K562 (cell line): Measurements from ENCODE around the gene BICC1. TPM values are rescaled to one million over a fixed set of nuclear protein-coding genes. Genes with fewer than 3 reads are reported as not detected.

Experiments
- ATAC-seq: fragments of 200-7000 bp; cut with Tn5 transposase; 3 replicates; pipeline ENCODE4 v1.9.1; 2020; ENCODE audit warnings: moderate library complexity
- BruUV-seq: library from RNA; stranded (reverse); fragments of 400-500 nt; replicated peaks from 2 replicates; lab custom pipeline; 2021; lab: Mats Ljungman, UMichigan
- CTCF ChIA-PET: fragments of 300-600 bp; formaldehyde crosslinking; extraction: SDS; loops from one replicate; lab custom pipeline; 2021; ENCODE audit warnings: low intra/inter-chr PET ratio; lab: Yijun Ruan, JAX
- POLR2A ChIA-PET: fragments of 300-600, 350-650 bp; sonication (Branson Sonifier 250); formaldehyde crosslinking; extraction: SDS; loops from one replicate; lab custom pipeline; 2021; ENCODE audit warnings: antibody characterized with exemption, inconsistent platforms; lab: Yijun Ruan, JAX
- DNase-seq, 4 experiments: peaks; one replicate each; pipeline versions ENCODE4 v3.0.0 to v3.0.0-alpha.2; 2011 to 2018; ENCODE audit warnings: low spot score in 3 of 4, mixed read lengths in 3 of 4; ENCODE audit errors: extremely low read depth in 1 of 4
- FAIRE-seq: peaks from 2 replicates; lab custom pipeline; 2011; peaks lifted over from hg19 to GRCh38; lab: Jason Lieb, UNC
- H2AFZ ChIP-seq: 2 replicates; pipeline ENCODE4 v1.6.0; 2011; ENCODE audit warnings: low read depth, low read length, control low read depth, inconsistent platforms
- H3K27ac ChIP-seq: fragments of 200-600 bp; 3 replicates; pipeline ENCODE4 v1.8.0; 2011; ENCODE audit warnings: low read depth, mild to moderate bottlenecking, control low read depth, inconsistent platforms, low read length, moderate library complexity, mixed read lengths; ENCODE audit errors: extremely low read depth
- H3K27me3 ChIP-seq, 2 experiments: fragments of 300-600 bp in 1 of 2; 2 replicates in 1 of 2; 3 replicates in 1 of 2; pipeline versions ENCODE4 v1.6.0 to v1.8.0; 2011; ENCODE audit warnings: inconsistent platforms in 2 of 2, low read length in 2 of 2, mild to moderate bottlenecking in 1 of 2, mixed read lengths in 1 of 2, moderate library complexity in 1 of 2; ENCODE audit not compliant: control insufficient read depth in 2 of 2, insufficient read depth in 2 of 2
- H3K36me3 ChIP-seq: fragments of 300-600 bp; 3 replicates; pipeline ENCODE4 v1.8.0; 2011; ENCODE audit warnings: mild to moderate bottlenecking, low read length, inconsistent platforms; ENCODE audit not compliant: control insufficient read depth, insufficient read depth
- H3K4me1 ChIP-seq, 2 experiments: fragments of 200-600 bp in 1 of 2; replicated peaks in 1 of 2; 2 replicates in 1 of 2; 3 replicates in 1 of 2; pipeline versions ENCODE4 v1.5.1 to v1.8.0; 2011; ENCODE audit warnings: inconsistent platforms in 2 of 2, low read length in 2 of 2, mild to moderate bottlenecking in 1 of 2, mixed read lengths in 1 of 2, moderate library complexity in 1 of 2; ENCODE audit not compliant: control insufficient read depth in 2 of 2, insufficient read depth in 2 of 2
- H3K4me2 ChIP-seq: 2 replicates; pipeline ENCODE4 v1.6.1; 2011; ENCODE audit warnings: low read length, control low read depth, inconsistent platforms, mixed read lengths; ENCODE audit not compliant: insufficient read depth
- H3K4me3 ChIP-seq: fragments of 200-600 bp; sonication (generic), shearing (Covaris generic); 2 replicates; pipeline ENCODE4 v1.5.1; 2016; ENCODE audit warnings: control low read depth, inconsistent platforms
- H3K79me2 ChIP-seq: fragments of 200-600 bp; 3 replicates; pipeline ENCODE4 v1.8.0; 2011; ENCODE audit warnings: low read length, inconsistent platforms; ENCODE audit not compliant: control insufficient read depth, insufficient read depth
- H3K9ac ChIP-seq, 2 experiments: 2 replicates each; pipeline versions ENCODE4 v1.6.0 to v1.6.1; 2011; ENCODE audit warnings: low read depth in 2 of 2, low read length in 2 of 2, control low read depth in 1 of 2, inconsistent platforms in 1 of 2, mild to moderate bottlenecking in 1 of 2, mixed read lengths in 1 of 2; ENCODE audit not compliant: insufficient read depth in 1 of 2
- H3K9me1 ChIP-seq: one replicate; pipeline ENCODE4 v1.6.0; 2011; ENCODE audit warnings: inconsistent platforms, mild to moderate bottlenecking, low read length, moderate library complexity; ENCODE audit not compliant: control insufficient read depth, insufficient read depth
- H3K9me3 ChIP-seq: replicated peaks from 2 replicates; pipeline ENCODE4 v1.5.1; 2011; ENCODE audit warnings: low read depth, low read length, inconsistent platforms; ENCODE audit not compliant: control insufficient read depth, insufficient read depth
- H4K20me1 ChIP-seq: replicated peaks from 2 replicates; pipeline ENCODE4 v1.6.1; 2011; ENCODE audit warnings: low read length, inconsistent platforms, mixed read lengths; ENCODE audit not compliant: control insufficient read depth, insufficient read depth
- BHLHE40 ChIP-seq: IDR thresholded peaks from 2 replicates; pipeline ENCODE4 v1.6.1; 2011; ENCODE audit warnings: low read length, improper control_type of control experiment
- CAMTA2 ChIP-seq: fragments of 250-450 bp; sonication (Bioruptor Pico); conservative IDR thresholded peaks from 2 replicates; pipeline ENCODE4 v1.5.1; 2022
- HDAC2 ChIP-seq: fragments of 450-650 bp; IDR thresholded peaks from 2 replicates; pipeline ENCODE4 v1.6.1; 2016; ENCODE audit warnings: mild to moderate bottlenecking
- HDAC6 ChIP-seq: IDR thresholded peaks from 2 replicates; pipeline ENCODE4 v1.6.1; 2012; ENCODE audit warnings: low read depth, mild to moderate bottlenecking, control low read depth, inconsistent platforms, low read length, moderate library complexity
- KDM2B ChIP-seq: fragments of 250-450 bp; sonication (Bioruptor Pico); IDR thresholded peaks from 2 replicates; pipeline ENCODE4 v1.8.0; 2021; ENCODE audit warnings: mild to moderate bottlenecking, moderate library complexity
- NFXL1 ChIP-seq: fragments of 450-650 bp; formaldehyde crosslinking; IDR thresholded peaks from 2 replicates; pipeline ENCODE4 v1.4.0; 2021; ENCODE audit warnings: mild to moderate bottlenecking
- TSC22D4 ChIP-seq: fragments of 450-650 bp; IDR thresholded peaks from 2 replicates; pipeline ENCODE4 v1.6.1; 2016; ENCODE audit warnings: missing genetic modification characterization, missing biosample characterization, control low read depth
- U2AF2 ChIP-seq: fragments of 200-400 bp; formaldehyde crosslinking; optimal IDR thresholded peaks from 2 replicates; pipeline ENCODE3; 2017; ENCODE audit warnings: low read depth, mild to moderate bottlenecking, low read length
- WGBS: fragments of 100-300 bp; shearing (Covaris generic); methylation state at CpG from one replicate; pipeline ENCODE4 v1.1.6; 2016; ENCODE audit warnings: low coverage, mixed read lengths; ENCODE audit not compliant: insufficient coverage; ENCODE audit errors: missing lambda C conversion rate; 5-methylcytosine and 5-hydroxymethylcytosine counted together
- in situ Hi-C: fragments of 300-500 bp; cut with MboI; formaldehyde crosslinking; loops from 4 replicates; pipeline ENCODE4 v1.15.0; 2018; ENCODE audit warnings: inconsistent platforms, mixed read lengths
- intact Hi-C: fragments of 100-400 bp; cut with micrococcal nuclease; formaldehyde crosslinking; loops from 2 replicates; pipeline ENCODE4 v1.14.2; 2022
- polyA plus RNA-seq, 8 experiments: library from polyadenylated mRNA; depleted of rRNA in 4 of 8; stranded (reverse) in 5 of 8; unstranded in 3 of 8; fragments of >200 nt; fragmentation: Nextera tagmentation in 2 of 8; fragmentation: Illumina TruSeq in 1 of 8; extraction: Ambion mirVana in 2 of 8; extraction: Trizol in 1 of 8; gene quantifications; 2 replicates each; pipeline versions ENCODE4 v1.2.1 to v1.2.3, GENCODE V29; 2011 to 2014; ENCODE audit warnings: inconsistent platforms in 1 of 8, missing spikeins in 1 of 8
- total RNA-seq, 7 experiments: library from RNA; depleted of rRNA in 6 of 7; stranded (reverse); fragments of >200 nt in 6 of 7; fragmentation: Illumina TruSeq in 2 of 7; extraction: Trizol in 2 of 7; gene quantifications; 2 replicates each; pipeline versions ENCODE4 v1.2.1 to v1.2.3, GENCODE V29; 2011 to 2021; ENCODE audit warnings: low replicate concordance in 1 of 7
- TF ChIP-seq, protein P1 (sequence below): sonication (generic); formaldehyde crosslinking; IDR thresholded peaks from 2 replicates; pipeline ENCODE4 v1.8.1; 2023; ENCODE audit warnings: mild to moderate bottlenecking, missing genetic modification reagents
- TF ChIP-seq, protein P2 (sequence below): fragments of 250-450 bp; sonication (Bioruptor Pico); IDR thresholded peaks from 2 replicates; pipeline ENCODE4 v1.9.0; 2021; ENCODE audit warnings: mild to moderate bottlenecking
- TF ChIP-seq, protein P3 (sequence below): sonication (generic); formaldehyde crosslinking; IDR thresholded peaks from 2 replicates; pipeline ENCODE4 v1.8.0; 2022; ENCODE audit warnings: missing genetic modification reagents, mild to moderate bottlenecking, borderline replicate concordance
- TF ChIP-seq, protein P4 (sequence below), 2 experiments: IDR thresholded peaks in 1 of 2; conservative IDR thresholded peaks in 1 of 2; 2 replicates each; pipeline ENCODE4 v1.6.1; 2016; ENCODE audit warnings: low read depth in 2 of 2, mild to moderate bottlenecking in 1 of 2, missing compliant biosample characterization in 1 of 2, missing genetic modification characterization in 1 of 2, moderate library complexity in 1 of 2

BICC1 gene
- total and polyA plus RNA-seq, 9 of the 15 experiments (the other 6 are each of a cell fraction or from before 2014, with no cell fraction given): not detected

DNA sequence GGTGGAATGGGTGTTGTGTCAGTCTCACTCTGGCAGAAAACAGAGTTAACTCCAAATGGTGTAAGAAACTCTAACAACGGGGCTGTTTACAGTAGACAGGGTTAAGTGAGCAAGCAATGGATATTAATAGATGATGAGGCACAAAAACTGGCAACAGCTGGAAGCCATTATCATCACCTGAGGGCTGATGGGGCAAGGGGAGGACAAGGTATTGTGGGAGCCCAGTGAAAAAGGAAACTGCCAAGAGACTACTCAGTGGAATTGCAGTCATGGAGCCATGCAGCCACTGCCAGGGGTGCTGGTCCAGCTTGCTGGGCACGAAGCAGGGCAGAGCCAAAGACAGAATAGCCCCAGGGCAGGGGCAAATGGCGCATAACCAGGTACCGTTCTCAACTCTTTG lies 260.7 kb downstream of the BICC1 start:
- H3K9me3 ChIP-seq: no peaks in the 10 kb centered on the region
- no peak overlapping the region for H3K4me3 ChIP-seq
- no peak overlapping the region for H2AFZ ChIP-seq
- BruUV-seq: no TSS peak
- FAIRE-seq (no peak), DNase-seq (no peak), ATAC-seq (no peak)
- H3K9me1 ChIP-seq: no peaks in the 10 kb centered on the region
- CTCF ChIA-PET: no interaction called here
- no peaks in the 10 kb centered on the region for H3K27me3 ChIP-seq
- H3K4me2 ChIP-seq: no peak overlapping the region
- no peaks in the 10 kb centered on the region for H3K4me1 ChIP-seq
- H3K9ac ChIP-seq: no peak overlapping the region
- no peaks in the 10 kb centered on the region for H3K36me3 ChIP-seq
- POLR2A ChIA-PET: no interaction called here
- H4K20me1 ChIP-seq: no peaks in the 10 kb centered on the region
- 2% methylated on average over 4 of the region's 4 CpGs for WGBS
- no peak overlapping the region for H3K27ac ChIP-seq
- intact Hi-C loops (no loop called here), in situ Hi-C loops (no loop called here)
- H3K79me2 ChIP-seq: no peaks in the 10 kb centered on the region
- TF ChIP-seq U2AF2 (no peak), TSC22D4 (tag) (no peak), NFXL1 (no peak), BHLHE40 (no peak), CAMTA2 (no peak), KDM2B (CRISPR knock-in tag) (no peak), HDAC2 (no peak), HDAC6 (no peak)
- TF ChIP-seq, protein P1, sequence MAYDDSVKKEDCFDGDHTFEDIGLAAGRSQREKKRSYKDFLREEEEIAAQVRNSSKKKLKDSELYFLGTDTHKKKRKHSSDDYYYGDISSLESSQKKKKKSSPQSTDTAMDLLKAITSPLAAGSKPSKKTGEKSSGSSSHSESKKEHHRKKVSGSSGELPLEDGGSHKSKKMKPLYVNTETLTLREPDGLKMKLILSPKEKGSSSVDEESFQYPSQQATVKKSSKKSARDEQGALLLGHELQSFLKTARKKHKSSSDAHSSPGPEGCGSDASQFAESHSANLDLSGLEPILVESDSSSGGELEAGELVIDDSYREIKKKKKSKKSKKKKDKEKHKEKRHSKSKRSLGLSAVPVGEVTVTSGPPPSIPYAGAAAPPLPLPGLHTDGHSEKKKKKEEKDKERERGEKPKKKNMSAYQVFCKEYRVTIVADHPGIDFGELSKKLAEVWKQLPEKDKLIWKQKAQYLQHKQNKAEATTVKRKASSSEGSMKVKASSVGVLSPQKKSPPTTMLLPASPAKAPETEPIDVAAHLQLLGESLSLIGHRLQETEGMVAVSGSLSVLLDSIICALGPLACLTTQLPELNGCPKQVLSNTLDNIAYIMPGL (CRISPR knock-in tag): no peak
- TF ChIP-seq, protein P2, sequence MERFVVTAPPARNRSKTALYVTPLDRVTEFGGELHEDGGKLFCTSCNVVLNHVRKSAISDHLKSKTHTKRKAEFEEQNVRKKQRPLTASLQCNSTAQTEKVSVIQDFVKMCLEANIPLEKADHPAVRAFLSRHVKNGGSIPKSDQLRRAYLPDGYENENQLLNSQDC (CRISPR knock-in tag): no peak
- TF ChIP-seq, protein P3, sequence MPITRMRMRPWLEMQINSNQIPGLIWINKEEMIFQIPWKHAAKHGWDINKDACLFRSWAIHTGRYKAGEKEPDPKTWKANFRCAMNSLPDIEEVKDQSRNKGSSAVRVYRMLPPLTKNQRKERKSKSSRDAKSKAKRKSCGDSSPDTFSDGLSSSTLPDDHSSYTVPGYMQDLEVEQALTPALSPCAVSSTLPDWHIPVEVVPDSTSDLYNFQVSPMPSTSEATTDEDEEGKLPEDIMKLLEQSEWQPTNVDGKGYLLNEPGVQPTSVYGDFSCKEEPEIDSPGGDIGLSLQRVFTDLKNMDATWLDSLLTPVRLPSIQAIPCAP (CRISPR knock-in tag): no peak
- TF ChIP-seq, protein P4, sequence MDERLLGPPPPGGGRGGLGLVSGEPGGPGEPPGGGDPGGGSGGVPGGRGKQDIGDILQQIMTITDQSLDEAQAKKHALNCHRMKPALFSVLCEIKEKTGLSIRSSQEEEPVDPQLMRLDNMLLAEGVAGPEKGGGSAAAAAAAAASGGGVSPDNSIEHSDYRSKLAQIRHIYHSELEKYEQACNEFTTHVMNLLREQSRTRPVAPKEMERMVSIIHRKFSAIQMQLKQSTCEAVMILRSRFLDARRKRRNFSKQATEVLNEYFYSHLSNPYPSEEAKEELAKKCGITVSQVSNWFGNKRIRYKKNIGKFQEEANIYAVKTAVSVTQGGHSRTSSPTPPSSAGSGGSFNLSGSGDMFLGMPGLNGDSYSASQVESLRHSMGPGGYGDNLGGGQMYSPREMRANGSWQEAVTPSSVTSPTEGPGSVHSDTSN (CRISPR knock-in tag; IDR thresholded peaks at IDR 0.05; ENCODE audit: low read depth): no peak
- TF ChIP-seq, protein P4 (tag; conservative IDR thresholded peaks at IDR 0.05; ENCODE audit: low read depth): no peak
